Islet of Langerhans (tissue), 1 donor: ENCODE data around the gene TSPAN3.

Experiments used
- FAIRE-seq: peaks from one replicate; lab custom pipeline; 2011; peaks lifted over from hg19 to GRCh38; lab: Jason Lieb, UNC

Gene TSPAN3

GRCh38 chr15:77052556-77052955 is 18.4 kb downstream of the TSPAN3 start:
- no peak for FAIRE-seq

- no peak for FAIRE-seq
Measured at GRCh38 chr15:77048135-77048876, 22.6 kb downstream of the TSPAN3 start.

- FAIRE-seq = no peak
Measured at GRCh38 chr15:77046704-77047412, 24.1 kb downstream of the TSPAN3 start.

- FAIRE-seq = no peak
Measured at GRCh38 chr15:77045985-77046384, 24.9 kb downstream of the TSPAN3 start.

DNA sequence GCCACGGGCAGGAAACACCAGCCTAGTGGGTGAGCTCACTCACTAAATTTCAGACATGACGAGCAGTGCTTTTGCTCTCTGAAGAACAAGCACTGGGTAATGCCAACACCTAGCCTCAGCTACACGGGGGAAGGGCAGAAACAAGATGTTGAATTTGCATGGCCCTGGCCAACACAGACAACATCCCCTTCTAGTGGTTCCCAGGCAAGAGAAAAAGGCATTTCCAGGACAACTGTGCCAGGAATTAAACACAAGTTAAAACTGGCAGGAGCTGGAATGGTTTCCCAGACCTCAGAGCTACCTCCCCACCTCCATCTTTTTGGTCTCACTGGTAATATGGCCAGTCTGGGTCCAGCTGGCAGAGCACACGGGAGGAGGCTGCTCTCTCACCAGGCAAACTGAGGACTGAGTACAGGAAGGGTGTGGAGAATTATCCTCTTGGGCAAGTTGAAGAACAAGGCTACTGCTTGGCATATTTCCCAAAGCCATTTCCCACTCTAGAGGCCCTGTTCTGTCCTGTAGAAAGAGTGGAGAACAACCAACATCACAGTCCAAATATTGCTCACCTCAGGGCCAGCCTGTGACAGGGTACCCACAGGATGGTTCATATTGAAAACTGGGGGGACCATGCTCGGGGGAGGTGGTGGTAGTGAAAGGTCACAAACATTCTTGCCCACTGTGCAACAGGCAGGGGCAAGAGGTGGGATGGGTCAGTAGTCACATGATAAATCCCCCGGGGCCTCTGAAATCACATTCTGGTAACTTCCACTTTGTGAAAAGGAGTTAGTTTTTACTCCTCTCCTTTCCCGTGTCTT is 26.5 kb downstream of the TSPAN3 start:
- FAIRE-seq = no peak

DNA sequence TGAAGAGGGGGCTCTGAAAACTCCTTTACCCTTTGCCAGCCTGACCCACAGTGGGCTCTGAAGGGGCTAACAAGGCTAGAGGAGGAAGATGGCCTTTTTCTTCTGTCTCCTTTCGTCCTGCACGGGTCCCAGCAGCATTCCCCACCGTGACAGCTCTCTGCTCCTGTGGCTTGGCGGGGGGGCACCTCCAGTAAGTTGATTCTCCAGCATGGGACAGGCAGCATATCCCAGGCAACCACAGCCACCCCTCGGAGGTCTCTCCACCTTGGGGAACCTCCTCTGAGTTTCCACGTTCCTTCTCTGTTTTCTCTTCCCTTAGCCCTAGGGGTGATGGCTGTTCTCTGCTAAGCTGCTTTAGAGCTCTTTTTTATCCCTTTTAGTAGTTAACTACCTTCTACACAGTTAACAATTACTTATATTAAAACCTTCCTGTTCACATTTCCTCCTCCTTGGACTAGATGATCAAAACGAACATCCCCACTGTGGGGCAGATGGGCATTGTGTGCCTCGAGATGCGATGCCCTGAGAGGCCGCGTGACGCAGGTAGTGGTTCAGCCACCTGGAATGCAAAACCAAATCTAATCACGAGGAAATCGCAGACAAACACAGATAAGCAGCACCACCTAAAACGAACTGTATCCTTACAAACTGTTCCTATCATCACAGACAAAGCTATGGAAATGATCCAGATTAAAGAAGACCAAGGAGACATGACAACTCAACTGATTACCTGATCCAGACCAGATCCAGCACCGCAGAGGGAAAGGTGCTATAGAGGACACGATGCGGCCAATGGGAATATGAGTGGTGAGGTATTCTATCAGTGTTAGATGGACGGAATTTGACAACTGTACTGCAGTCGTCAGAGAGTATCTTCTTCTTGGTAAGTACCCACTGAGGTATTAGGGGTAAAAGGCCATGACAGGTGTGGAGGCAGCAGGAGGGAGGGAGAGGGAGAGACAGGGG is 27.7 kb downstream of the TSPAN3 start:
- FAIRE-seq = no peak

DNA sequence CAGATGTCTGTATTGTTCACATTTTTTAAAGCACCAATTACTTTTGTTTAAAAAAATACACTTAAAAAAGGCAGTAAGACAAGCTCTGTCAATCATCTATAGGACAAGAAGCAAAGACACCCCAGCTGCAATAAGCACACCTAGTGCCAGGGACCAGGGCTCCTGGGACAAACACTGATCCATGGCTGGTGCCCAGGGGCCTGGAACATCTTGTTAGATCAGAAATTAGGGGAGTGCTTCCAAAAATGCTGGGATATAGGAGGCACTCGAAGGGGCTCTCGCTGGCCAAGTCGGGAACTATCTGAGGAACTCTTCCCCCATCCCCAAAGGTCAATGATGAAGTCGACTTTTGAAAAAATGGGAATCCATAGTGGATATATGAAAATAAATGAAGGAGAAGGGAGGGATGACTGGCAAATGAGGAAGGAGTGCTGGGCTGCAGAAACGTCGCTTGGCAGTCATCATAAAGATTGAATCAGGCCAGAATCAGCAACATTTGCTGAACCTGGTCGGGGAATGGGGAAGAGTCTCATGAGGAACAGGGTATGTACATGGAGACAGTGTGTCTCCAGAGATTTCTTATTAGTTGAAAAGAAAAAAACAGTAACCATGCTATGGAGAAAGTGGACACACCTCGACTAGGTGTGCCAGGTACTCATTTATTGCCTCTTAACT is 28.5 kb downstream of the TSPAN3 start:
- FAIRE-seq = no peak

DNA sequence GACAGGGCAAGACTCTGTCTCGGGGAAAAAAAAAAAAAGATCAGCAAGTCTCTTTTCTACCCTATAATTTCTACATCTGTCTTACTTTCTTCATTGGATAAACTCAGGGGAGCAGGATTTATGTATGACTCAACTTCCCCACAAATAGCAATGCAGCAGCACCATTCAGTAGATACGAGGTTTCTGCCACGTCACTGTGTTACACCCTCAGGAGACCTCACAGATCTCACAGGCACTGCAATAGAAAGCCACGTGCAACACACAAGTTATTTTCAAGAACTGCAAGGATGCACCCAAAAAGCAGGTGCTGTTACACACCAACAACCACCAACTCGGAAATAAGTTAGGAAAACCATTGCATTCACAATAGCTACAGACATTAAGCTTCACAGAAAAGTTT is 30.2 kb downstream of the TSPAN3 start:
- no peak for FAIRE-seq

GRCh38 chr15:77039848-77040247 is 31.1 kb downstream of the TSPAN3 start:
- FAIRE-seq = no peak

GRCh38 chr15:77039217-77039533 is 31.7 kb downstream of the TSPAN3 start:
- FAIRE-seq = no peak

GRCh38 chr15:77038312-77039216 is 32.3 kb downstream of the TSPAN3 start:
- FAIRE-seq = no peak

GRCh38 chr15:77037388-77038209 is 33.3 kb downstream of the TSPAN3 start:
- FAIRE-seq = no peak

DNA sequence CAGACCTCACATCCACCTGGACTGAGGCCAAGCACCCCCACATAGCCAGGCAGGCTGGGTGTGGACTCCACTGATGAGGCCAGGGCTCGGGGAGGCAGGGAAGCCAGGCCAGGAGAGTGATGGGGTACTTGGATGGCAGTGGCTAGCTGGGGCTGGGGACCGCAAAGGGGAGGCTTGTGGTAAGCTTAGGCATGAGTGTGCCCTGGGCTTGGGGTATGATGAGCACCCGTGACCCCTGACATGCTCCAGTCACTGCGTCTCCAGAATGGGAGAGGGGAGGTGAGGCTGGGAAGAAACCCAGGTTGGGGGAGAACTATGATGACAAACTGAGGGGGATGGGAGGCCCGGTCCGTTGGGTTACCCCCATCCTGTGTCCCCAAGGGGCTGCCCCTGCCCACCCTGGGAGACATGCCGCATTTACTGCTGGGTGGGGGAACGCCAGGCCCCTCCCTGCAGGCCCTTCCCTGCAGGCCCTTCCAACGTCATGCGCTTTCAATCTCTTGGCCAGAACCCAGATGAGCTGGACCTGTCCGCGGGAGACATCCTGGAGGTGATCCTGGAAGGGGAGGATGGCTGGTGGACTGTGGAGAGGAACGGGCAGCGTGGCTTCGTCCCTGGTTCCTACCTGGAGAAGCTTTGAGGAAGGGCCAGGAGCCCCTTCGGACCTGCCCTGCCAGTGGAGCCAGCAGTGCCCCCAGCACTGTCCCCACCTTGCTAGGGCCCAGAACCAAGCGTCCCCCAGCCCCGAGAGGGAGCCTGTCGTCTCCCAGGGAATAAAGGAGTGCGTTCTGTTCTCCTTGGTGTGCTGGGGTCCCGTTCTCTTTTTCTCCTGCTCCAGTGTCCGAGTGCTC is 34.1 kb downstream of the TSPAN3 start:
- no peak for FAIRE-seq

GRCh38 chr15:77035999-77036471 is 34.9 kb downstream of the TSPAN3 start:
- FAIRE-seq = no peak

GRCh38 chr15:77035584-77035983 is 35.3 kb downstream of the TSPAN3 start:
- FAIRE-seq = no peak

- no peak for FAIRE-seq
Measured at GRCh38 chr15:77034695-77035489, 36.0 kb downstream of the TSPAN3 start.
